ENCODE measurements around the gene IL19. TPM values are rescaled to one million over a fixed set of nuclear protein-coding genes. Genes with fewer than 3 reads are reported as not detected.
A peak's percentile ranks its signal among the peaks of the same experiment; 100 is the strongest.

The IL19 gene
- total RNA-seq, 2 experiments from 2014 or later, result not detected

DNA sequence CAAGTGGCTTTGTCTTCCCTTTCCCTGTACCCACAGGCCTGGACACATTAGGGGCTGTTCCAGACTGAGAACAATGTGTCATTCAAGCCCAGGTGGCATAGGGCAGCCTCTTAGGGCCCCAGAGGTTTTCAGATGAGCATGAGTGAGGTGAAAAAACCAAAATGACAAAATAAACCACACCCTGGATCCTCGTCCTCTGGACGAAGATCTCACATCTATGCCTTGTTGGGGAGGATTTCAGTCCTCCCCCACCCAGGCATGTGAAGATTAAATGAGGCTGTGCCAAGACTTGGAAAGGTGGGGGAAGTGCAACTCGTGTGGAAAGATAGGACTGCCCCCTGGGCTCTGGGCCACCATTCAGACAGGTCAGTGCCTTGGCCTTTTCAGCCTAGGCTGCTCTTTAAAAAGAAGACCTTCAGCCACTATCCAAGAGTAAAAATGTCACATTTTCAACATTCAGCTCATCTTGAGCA is 32.8 kb upstream of the IL19 start:
- Histone ChIP-seq H3K4me1 (ENCODE audit: insufficient read depth, low read length, poor library complexity, severe bottlenecking) (peaks cover 39% of the 10 kb centered on the region), H2AFZ (ENCODE audit: low read length) (no peak overlapping the region), H3K9me3 (ENCODE audit: low read length) (no peaks in the 10 kb centered on the region), H3K79me2 (ENCODE audit: insufficient read depth, low read depth, low read length) (no peaks in the 10 kb centered on the region), H3K27ac (ENCODE audit: low read depth, low read length, poor library complexity, severe bottlenecking) (no peak overlapping the region), H3K4me3 (ENCODE audit: low read depth, low read length, poor library complexity, severe bottlenecking) (no peak overlapping the region), H3K36me3 (ENCODE audit: insufficient read depth, low read length) (no peaks in the 10 kb centered on the region), H4K20me1 (ENCODE audit: insufficient read depth, low read length) (no peaks in the 10 kb centered on the region), H3K9me2 (ENCODE audit: insufficient read depth, low read length) (no peaks in the 10 kb centered on the region), H3K4me2 (ENCODE audit: low read length) (no peak overlapping the region)
- BruUV-seq (replicated peaks), result no TSS peak
- intact Hi-C loops (cut with micrococcal nuclease; ENCODE audit: unreplicated experiment), result loop anchor here (2.0 kb wide), 1 partner anchor 45 kb away; no protein-coding TSS in a partner anchor
- TF ChIP-seq EZH2phosphoT487 (IDR thresholded peaks at IDR 0.05; ENCODE audit: borderline replicate concordance, low read depth, low read length), result no peak
- TF ChIP-seq, protein P1, sequence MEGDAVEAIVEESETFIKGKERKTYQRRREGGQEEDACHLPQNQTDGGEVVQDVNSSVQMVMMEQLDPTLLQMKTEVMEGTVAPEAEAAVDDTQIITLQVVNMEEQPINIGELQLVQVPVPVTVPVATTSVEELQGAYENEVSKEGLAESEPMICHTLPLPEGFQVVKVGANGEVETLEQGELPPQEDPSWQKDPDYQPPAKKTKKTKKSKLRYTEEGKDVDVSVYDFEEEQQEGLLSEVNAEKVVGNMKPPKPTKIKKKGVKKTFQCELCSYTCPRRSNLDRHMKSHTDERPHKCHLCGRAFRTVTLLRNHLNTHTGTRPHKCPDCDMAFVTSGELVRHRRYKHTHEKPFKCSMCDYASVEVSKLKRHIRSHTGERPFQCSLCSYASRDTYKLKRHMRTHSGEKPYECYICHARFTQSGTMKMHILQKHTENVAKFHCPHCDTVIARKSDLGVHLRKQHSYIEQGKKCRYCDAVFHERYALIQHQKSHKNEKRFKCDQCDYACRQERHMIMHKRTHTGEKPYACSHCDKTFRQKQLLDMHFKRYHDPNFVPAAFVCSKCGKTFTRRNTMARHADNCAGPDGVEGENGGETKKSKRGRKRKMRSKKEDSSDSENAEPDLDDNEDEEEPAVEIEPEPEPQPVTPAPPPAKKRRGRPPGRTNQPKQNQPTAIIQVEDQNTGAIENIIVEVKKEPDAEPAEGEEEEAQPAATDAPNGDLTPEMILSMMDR (conservative IDR thresholded peaks at IDR 0.05; ENCODE audit: low read length), result no peak
- ChIA-PET CTCF (ENCODE audit: unreplicated experiment) (interaction anchor here (1.0 kb wide), 1 partner anchor 18 kb away, joined by 3 read pairs; no protein-coding TSS in a partner anchor), POLR2A (no interaction called here)
- DNase-seq (ENCODE audit: low spot score), result no peak

GRCh38 chr1:206738370-206739366 is 31.9 kb upstream of the IL19 start:
- Histone ChIP-seq H3K4me2 (ENCODE audit: low read length) (peak overlapping the region; percentile 47), H3K36me3 (ENCODE audit: insufficient read depth, low read length) (no peaks in the 10 kb centered on the region), H4K20me1 (ENCODE audit: insufficient read depth, low read length) (no peaks in the 10 kb centered on the region), H2AFZ (ENCODE audit: low read length) (peak overlapping the region; percentile 20; the same call in 1 of the 2 replicates), H3K9me3 (ENCODE audit: low read length) (no peaks in the 10 kb centered on the region), H3K4me3 (ENCODE audit: low read depth, low read length, poor library complexity, severe bottlenecking) (no peak overlapping the region), H3K27ac (ENCODE audit: low read depth, low read length, poor library complexity, severe bottlenecking) (peak overlapping the region; percentile 44), H3K79me2 (ENCODE audit: insufficient read depth, low read depth, low read length) (no peaks in the 10 kb centered on the region), H3K4me1 (ENCODE audit: insufficient read depth, low read length, poor library complexity, severe bottlenecking) (peaks cover 39% of the 10 kb centered on the region), H3K9me2 (ENCODE audit: insufficient read depth, low read length) (no peaks in the 10 kb centered on the region)
- no peak for TF ChIP-seq EZH2phosphoT487 (IDR thresholded peaks at IDR 0.05; ENCODE audit: borderline replicate concordance, low read depth, low read length)
- TF ChIP-seq, protein P1 (conservative IDR thresholded peaks at IDR 0.05; ENCODE audit: low read length), result peak; percentile 59; the same call in 1 of the 2 replicates
- ChIA-PET CTCF (ENCODE audit: unreplicated experiment) (interaction anchor here (1.4 kb wide), 1 partner anchor 244 kb away, joined by 4 read pairs; no protein-coding TSS in a partner anchor), POLR2A (interaction anchor here (0.6 to 1.6 kb wide), 7 partner anchors 19 to 321 kb away, joined by 3 to 6 read pairs (median 4); partner anchors contain the start of gene MAPKAPK2)
- peak; percentile 47 for DNase-seq (ENCODE audit: low spot score)
- no TSS peak for BruUV-seq (replicated peaks)
- intact Hi-C loops (cut with micrococcal nuclease; ENCODE audit: unreplicated experiment), result loop anchor here (2.0 kb wide), 1 partner anchor 44 kb away; no protein-coding TSS in a partner anchor

All from OCI-LY7 (cell line).